IPS DF 6.9 (cell line): ENCODE data around the gene C2orf42.
"Not testable (repeated sequence)": the region's sequence is repeated elsewhere in the genome, so short reads cannot be mapped to it uniquely, and the experiment has no call there.

Experiments
- DNase-seq: peaks from one replicate; pipeline ENCODE4 v3.0.0-alpha.2; 2013; ENCODE audit warnings: low read depth, low spot score
- H3K27ac ChIP-seq: one replicate; pipeline ENCODE4 v1.5.1; 2013; ENCODE audit warnings: low read length, control low read depth
- H3K27me3 ChIP-seq: 2 replicates; pipeline ENCODE4 v1.6.1; 2013; ENCODE audit warnings: mild to moderate bottlenecking, low read length; ENCODE audit not compliant: control insufficient read depth, insufficient read depth
- H3K36me3 ChIP-seq: 2 replicates; pipeline ENCODE4 v1.6.1; 2013; ENCODE audit warnings: low read length; ENCODE audit not compliant: control insufficient read depth, insufficient read depth
- H3K4me1 ChIP-seq: 2 replicates; pipeline ENCODE4 v1.6.1; 2013; ENCODE audit warnings: low read length; ENCODE audit not compliant: control insufficient read depth, insufficient read depth
- H3K4me3 ChIP-seq: 2 replicates; pipeline ENCODE4 v1.5.1; 2013; ENCODE audit warnings: mild to moderate bottlenecking, low read length
- H3K9me3 ChIP-seq: 2 replicates; pipeline ENCODE4 v1.6.1; 2013; ENCODE audit warnings: low read length, inconsistent platforms; ENCODE audit not compliant: control insufficient read depth, insufficient read depth
- WGBS: extraction: QIAGEN DNeasy Blood & Tissue Kit; methylation state at CpG from one replicate; pipeline ENCODE4 v1.1.7; 2013; ENCODE audit warnings: mixed read lengths, missing lambda C conversion rate; ENCODE audit not compliant: insufficient read length, insufficient coverage; 5-methylcytosine and 5-hydroxymethylcytosine counted together

The C2orf42 gene

GRCh38 chr2:70203086-70203485, 12.3 kb upstream of the C2orf42 start:
- Histone ChIP-seq H3K27ac (no peak overlapping the region), H3K27me3 (no peaks in the 10 kb centered on the region), H3K9me3 (no peaks in the 10 kb centered on the region), H3K4me3 (no peak overlapping the region), H3K4me1 (no peaks in the 10 kb centered on the region), H3K36me3 (no peaks in the 10 kb centered on the region)
- DNase-seq, result no peak
- WGBS, result no CpG with 5 or more reads among the region's 5 CpGs

GRCh38 chr2:70202236-70202806, 11.5 kb upstream of the C2orf42 start:
- Histone ChIP-seq H3K4me3 (no peak overlapping the region), H3K4me1 (no peaks in the 10 kb centered on the region), H3K27me3 (no peaks in the 10 kb centered on the region), H3K9me3 (no peaks in the 10 kb centered on the region), H3K27ac (no peak overlapping the region), H3K36me3 (no peaks in the 10 kb centered on the region)
- no peak for DNase-seq
- WGBS, result no CpG with 5 or more reads among the region's 9 CpGs

- no peak for DNase-seq
- H3K27me3 ChIP-seq, result no peaks in the 10 kb centered on the region
- no CpG with 5 or more reads among the region's 6 CpGs for WGBS
- H3K36me3 ChIP-seq, result no peaks in the 10 kb centered on the region
- H3K27ac ChIP-seq, result no peak overlapping the region
- no peaks in the 10 kb centered on the region for H3K4me1 ChIP-seq
- H3K9me3 ChIP-seq, result no peaks in the 10 kb centered on the region
- no peak overlapping the region for H3K4me3 ChIP-seq
Measured at GRCh38 chr2:70201831-70202230, 11.0 kb upstream of the C2orf42 start.

- no CpG with 5 or more reads among the region's 3 CpGs for WGBS
- no peak overlapping the region for H3K27ac ChIP-seq
- H3K36me3 ChIP-seq, result no peaks in the 10 kb centered on the region
- no peaks in the 10 kb centered on the region for H3K9me3 ChIP-seq
- no peak overlapping the region for H3K4me3 ChIP-seq
- no peak for DNase-seq
- H3K27me3 ChIP-seq, result no peaks in the 10 kb centered on the region
- no peaks in the 10 kb centered on the region for H3K4me1 ChIP-seq
Measured at GRCh38 chr2:70201225-70201768, 10.5 kb upstream of the C2orf42 start.

- DNase-seq, result no peak
- Histone ChIP-seq H3K27ac (no peak overlapping the region), H3K36me3 (no peaks in the 10 kb centered on the region), H3K4me3 (no peak overlapping the region), H3K4me1 (no peaks in the 10 kb centered on the region), H3K9me3 (no peaks in the 10 kb centered on the region), H3K27me3 (no peaks in the 10 kb centered on the region)
- WGBS, result no CpG with 5 or more reads among the region's 4 CpGs
Measured at GRCh38 chr2:70199320-70199864, 8.6 kb upstream of the C2orf42 start.

- Histone ChIP-seq H3K4me3 (no peak overlapping the region), H3K4me1 (no peaks in the 10 kb centered on the region), H3K27ac (no peak overlapping the region), H3K27me3 (no peaks in the 10 kb centered on the region), H3K36me3 (no peaks in the 10 kb centered on the region), H3K9me3 (no peaks in the 10 kb centered on the region)
- no peak for DNase-seq
- no CpG with 5 or more reads among the region's 5 CpGs for WGBS
Measured at GRCh38 chr2:70192516-70192915, 1.7 kb upstream of the C2orf42 start.

- no peaks in the 10 kb centered on the region for H3K27me3 ChIP-seq
- H3K27ac ChIP-seq, result no peak overlapping the region
- no peaks in the 10 kb centered on the region for H3K9me3 ChIP-seq
- WGBS, result no CpG with 5 or more reads among the region's 13 CpGs
- no peaks in the 10 kb centered on the region for H3K36me3 ChIP-seq
- no peak for DNase-seq
- peak overlapping the region; percentile 93; the same call in 1 of the 2 replicates for H3K4me3 ChIP-seq
- no peaks in the 10 kb centered on the region for H3K4me1 ChIP-seq
Measured at GRCh38 chr2:70191244-70191735, 471 bp upstream of the C2orf42 start.

- H3K4me3 ChIP-seq, result no peak overlapping the region
- no peaks in the 10 kb centered on the region for H3K27me3 ChIP-seq
- H3K36me3 ChIP-seq, result no peaks in the 10 kb centered on the region
- H3K4me1 ChIP-seq, result no peaks in the 10 kb centered on the region
- H3K9me3 ChIP-seq, result no peaks in the 10 kb centered on the region
- no peak for DNase-seq
- WGBS, result no CpG with 5 or more reads among the region's 5 CpGs
- no peak overlapping the region for H3K27ac ChIP-seq
Measured at GRCh38 chr2:70188460-70188859, 2.4 kb downstream of the C2orf42 start.

GRCh38 chr2:70187170-70187569, 3.6 kb downstream of the C2orf42 start:
- WGBS, result no CpG with 5 or more reads among the region's 9 CpGs
- not testable (repeated sequence) for DNase-seq, H3K9me3 ChIP-seq, H3K27ac ChIP-seq, H3K4me3 ChIP-seq, H3K4me1 ChIP-seq, H3K36me3 ChIP-seq, H3K27me3 ChIP-seq

- no peaks in the 10 kb centered on the region for H3K4me1 ChIP-seq
- H3K27me3 ChIP-seq, result no peaks in the 10 kb centered on the region
- no peaks in the 10 kb centered on the region for H3K9me3 ChIP-seq
- no CpG with 5 or more reads among the region's 4 CpGs for WGBS
- no peak overlapping the region for H3K4me3 ChIP-seq
- H3K36me3 ChIP-seq, result peaks cover 6% of the 10 kb centered on the region; the same call in 1 of the 2 replicates
- DNase-seq, result no peak
- no peak overlapping the region for H3K27ac ChIP-seq
Measured at GRCh38 chr2:70182689-70183088, 8.1 kb downstream of the C2orf42 start.
